GM19099 (cell line): Measurements from ENCODE around the gene YPEL1.

Experiments
- POLR2A ChIP-seq: IDR thresholded peaks from 3 replicates; pipeline ENCODE4 v1.6.1; 2011; ENCODE audit warnings: low read depth; ENCODE audit not compliant: insufficient read length; ENCODE audit errors: extremely low read depth

The YPEL1 gene

GRCh38 chr22:21711851-21712250 lies 23.7 kb downstream of the YPEL1 start:
- TF ChIP-seq POLR2A = no peak

GRCh38 chr22:21710156-21710555 lies 25.4 kb downstream of the YPEL1 start:
- TF ChIP-seq POLR2A = no peak

GRCh38 chr22:21709688-21710087 lies 25.9 kb downstream of the YPEL1 start:
- TF ChIP-seq POLR2A = no peak

GRCh38 chr22:21708960-21709359 lies 26.6 kb downstream of the YPEL1 start:
- no peak for TF ChIP-seq POLR2A

- TF ChIP-seq POLR2A = no peak
Measured at GRCh38 chr22:21707677-21708076, 27.9 kb downstream of the YPEL1 start.

GRCh38 chr22:21703684-21704316 lies 31.8 kb downstream of the YPEL1 start:
- TF ChIP-seq POLR2A = no peak

GRCh38 chr22:21702700-21703683 lies 32.6 kb downstream of the YPEL1 start:
- TF ChIP-seq POLR2A = no peak

- no peak for TF ChIP-seq POLR2A
Measured at GRCh38 chr22:21702094-21702493, 33.5 kb downstream of the YPEL1 start.

GRCh38 chr22:21701384-21701971 lies 34.1 kb downstream of the YPEL1 start:
- no peak for TF ChIP-seq POLR2A

- no peak for TF ChIP-seq POLR2A
Measured at GRCh38 chr22:21700822-21701221, 34.8 kb downstream of the YPEL1 start.

- no peak for TF ChIP-seq POLR2A
Measured at GRCh38 chr22:21699643-21700042, 36.0 kb downstream of the YPEL1 start.

GRCh38 chr22:21698430-21699329 lies 36.9 kb downstream of the YPEL1 start:
- TF ChIP-seq POLR2A = no peak

- TF ChIP-seq POLR2A = no peak
Measured at GRCh38 chr22:21697880-21698279, 37.7 kb downstream of the YPEL1 start.

- TF ChIP-seq POLR2A = no peak
Measured at GRCh38 chr22:21697021-21697771, 38.4 kb downstream of the YPEL1 start.
